ENCODE data around the gene SLC25A44.

SLC25A44 gene

GRCh38 chr1:156149374-156150332 lies 44.3 kb upstream of the SLC25A44 start:
- TF ChIP-seq CTCF (conservative IDR thresholded peaks at IDR 0.05; ENCODE audit: low read depth, low read length), result no peak
- no peak for DNase-seq (ENCODE audit: low read depth)
- no peak overlapping the region for H3K4me3 ChIP-seq (ENCODE audit: low read length)

- H3K4me3 ChIP-seq (ENCODE audit: low read length), result no peak overlapping the region
- TF ChIP-seq CTCF (conservative IDR thresholded peaks at IDR 0.05; ENCODE audit: low read depth, low read length), result no peak
- no peak for DNase-seq (ENCODE audit: low read depth)
These were observed 43.4 kb upstream of the SLC25A44 start for GRCh38 chr1:156150333-156151011.

- peak; percentile 85 for DNase-seq (ENCODE audit: low read depth)
- no peak overlapping the region for H3K4me3 ChIP-seq (ENCODE audit: low read length)
- TF ChIP-seq CTCF (conservative IDR thresholded peaks at IDR 0.05; ENCODE audit: low read depth, low read length), result no peak
These were observed 42.7 kb upstream of the SLC25A44 start for GRCh38 chr1:156151093-156151688.

- TF ChIP-seq CTCF (conservative IDR thresholded peaks at IDR 0.05; ENCODE audit: low read depth, low read length), result no peak
- DNase-seq (ENCODE audit: low read depth), result no peak
- no peak overlapping the region for H3K4me3 ChIP-seq (ENCODE audit: low read length)
These were observed 41.3 kb upstream of the SLC25A44 start for GRCh38 chr1:156152628-156153027.

- no peak for DNase-seq (ENCODE audit: low read depth)
- no peak for TF ChIP-seq CTCF (conservative IDR thresholded peaks at IDR 0.05; ENCODE audit: low read depth, low read length)
- no peak within 1 kb of the TSS for H3K4me3 ChIP-seq (ENCODE audit: low read length)
These were observed 40.5 kb upstream of the SLC25A44 start, which contains the start of gene SEMA4A for GRCh38 chr1:156153362-156153761. SEMA4A (plus strand) TSS chr1:156153585; CDS start chr1:156154579, 994 bp downstream.

GRCh38 chr1:156154317-156154749 lies 39.6 kb upstream of the SLC25A44 start:
- no peak for DNase-seq (ENCODE audit: low read depth)
- no peak for TF ChIP-seq CTCF (conservative IDR thresholded peaks at IDR 0.05; ENCODE audit: low read depth, low read length)
- no peak overlapping the region for H3K4me3 ChIP-seq (ENCODE audit: low read length)

Data from retinal pigment epithelial cell (primary cell).